HG03025 (cell line): ENCODE results near the gene RRP1B.

Experiments used
- ATAC-seq: cut with Tn5 transposase; IDR thresholded peaks from one replicate; pipeline ENCODE4 v1.9.1; 2021; ENCODE audit warnings: mild to moderate bottlenecking, moderate library complexity; ENCODE audit not compliant: unreplicated experiment, low FRiP score

The RRP1B gene

GRCh38 chr21:43739621-43740435 lies 80.5 kb downstream of the RRP1B start:
- no peak for ATAC-seq

- no peak for ATAC-seq
Observed at GRCh38 chr21:43740497-43741156, 81.3 kb downstream of the RRP1B start.

DNA sequence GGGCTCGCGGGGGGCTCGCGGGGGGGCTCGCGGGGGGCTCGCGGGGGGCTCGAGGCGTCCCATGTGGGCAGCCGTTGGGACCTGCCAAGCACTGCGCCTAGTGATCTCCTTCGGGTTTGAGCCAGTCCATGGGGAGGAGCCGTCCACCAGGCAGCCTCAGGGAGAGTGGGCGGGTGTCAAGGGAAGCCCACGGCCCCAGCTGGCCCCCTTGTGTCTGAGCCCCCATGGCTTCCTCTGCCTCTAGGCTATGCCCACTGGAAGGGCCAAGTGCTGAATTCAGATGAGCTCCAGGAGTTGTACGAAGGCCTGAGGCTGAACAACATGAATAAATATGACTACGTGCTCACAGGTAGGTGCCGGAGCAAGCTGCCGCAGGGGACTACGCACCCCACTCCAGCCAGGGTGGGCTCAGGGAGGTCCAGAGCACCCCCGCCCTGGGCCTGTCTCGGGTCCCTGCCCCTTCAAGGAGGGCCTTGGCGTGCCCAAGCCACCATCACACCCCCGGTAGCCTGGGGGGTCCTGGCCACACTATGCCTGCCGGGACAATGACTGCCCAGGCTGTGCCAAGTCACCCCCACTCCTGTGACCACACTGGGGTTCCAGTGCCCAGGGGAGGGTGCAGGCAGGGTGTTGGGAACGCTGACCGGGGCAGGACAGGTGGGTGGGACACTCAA lies 82.2 kb downstream of the RRP1B start:
- no peak for ATAC-seq

DNA sequence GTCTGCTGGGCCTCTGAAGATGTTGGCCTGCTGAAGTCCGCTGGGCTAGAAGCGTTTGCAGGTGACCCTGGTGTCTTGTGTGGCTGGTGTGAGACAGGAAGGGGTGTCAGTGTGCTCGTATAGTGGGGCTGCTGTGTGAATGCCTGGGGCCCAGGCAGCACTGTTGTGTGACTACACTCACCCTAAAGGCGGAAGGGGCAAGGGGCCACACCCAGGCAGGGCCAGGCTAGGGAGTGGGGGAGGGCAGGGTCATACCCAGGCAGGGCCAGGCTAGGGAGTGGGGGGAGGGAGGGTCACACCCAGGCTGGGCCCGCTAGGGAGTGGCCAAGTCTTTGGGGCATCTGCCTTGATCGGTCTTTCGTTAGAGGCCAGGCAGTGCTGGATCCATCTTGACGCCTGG lies 84.6 kb downstream of the RRP1B start:
- ATAC-seq = no peak

GRCh38 chr21:43744725-43745124 lies 85.4 kb downstream of the RRP1B start:
- no peak for ATAC-seq
